Measurements from ENCODE around the gene IL7R. TPM values are rescaled to one million over a fixed set of nuclear protein-coding genes. Genes with fewer than 3 reads are reported as not detected.

IL7R gene
- total and polyA plus RNA-seq, 2 donors (not counting 3 experiments of a cell fraction or from before 2014, with no cell fraction given) = 1.0 to 1.2 TPM

GRCh38 chr5:35926389-35927051 lies 69.8 kb downstream of the IL7R start:
- H3K4me3 ChIP-seq (replicated peaks in 1 of 3; ENCODE audit: insufficient read depth in 1 of 3, low read depth in 1 of 3, low read length in 3 of 3) = no peak overlapping the region
- intact Hi-C loops (cut with micrococcal nuclease) = loop anchor here (1.0 kb wide), 4 partner anchors 149 to 837 kb away; partner anchors contain the start of gene SPEF2

More at GRCh38 chr5:35926389-35927051, 69.8 kb downstream of the IL7R start:
- CTCF ChIA-PET = interaction anchor here (0.6 to 5.6 kb wide), 39 partner anchors 8 to 996 kb away, joined by 3 to 339 read pairs (median 4); partner anchors contain the start of genes CAPSL, DNAJC21 and SPEF2
- Histone ChIP-seq H3K4me2 (ENCODE audit: insufficient read depth, low read length) (no peak overlapping the region), H2AFZ (ENCODE audit: low read depth, low read length) (no peak overlapping the region), H4K20me1 (replicated peaks; ENCODE audit: control insufficient read depth, extremely low read depth, insufficient read depth, low read length) (no peaks in the 10 kb centered on the region), H3K27me3 (ENCODE audit: control insufficient read depth in 2 of 2, insufficient read depth in 2 of 2, low read length in 2 of 2) (peaks cover 2 to 3% of the 10 kb centered on the region in 2 experiments), H3K79me2 (ENCODE audit: control insufficient read depth, insufficient read depth, low read length) (no peaks in the 10 kb centered on the region), H3K36me3 (ENCODE audit: control insufficient read depth in 2 of 2, extremely low read depth in 1 of 2, insufficient read depth in 2 of 2, low read length in 2 of 2) (no peaks in the 10 kb centered on the region), H3K9me3 (replicated peaks; ENCODE audit: control insufficient read depth, insufficient read depth, low read length) (no peaks in the 10 kb centered on the region), H3K27ac (ENCODE audit: insufficient read depth, low read depth, low read length) (no peak overlapping the region), H3K9me1 (replicated peaks; ENCODE audit: control insufficient read depth, extremely low read depth, insufficient read depth, low read length) (no peaks in the 10 kb centered on the region), H3K9ac (replicated peaks; ENCODE audit: extremely low read depth, insufficient read depth, low read length) (no peak overlapping the region), H3K4me1 (ENCODE audit: control insufficient read depth, extremely low read depth, insufficient read depth, low read length) (no peaks in the 10 kb centered on the region)
- BruUV-seq (replicated peaks) = no TSS peak
- FAIRE-seq = peak; percentile 96
- TF ChIP-seq, protein P1, sequence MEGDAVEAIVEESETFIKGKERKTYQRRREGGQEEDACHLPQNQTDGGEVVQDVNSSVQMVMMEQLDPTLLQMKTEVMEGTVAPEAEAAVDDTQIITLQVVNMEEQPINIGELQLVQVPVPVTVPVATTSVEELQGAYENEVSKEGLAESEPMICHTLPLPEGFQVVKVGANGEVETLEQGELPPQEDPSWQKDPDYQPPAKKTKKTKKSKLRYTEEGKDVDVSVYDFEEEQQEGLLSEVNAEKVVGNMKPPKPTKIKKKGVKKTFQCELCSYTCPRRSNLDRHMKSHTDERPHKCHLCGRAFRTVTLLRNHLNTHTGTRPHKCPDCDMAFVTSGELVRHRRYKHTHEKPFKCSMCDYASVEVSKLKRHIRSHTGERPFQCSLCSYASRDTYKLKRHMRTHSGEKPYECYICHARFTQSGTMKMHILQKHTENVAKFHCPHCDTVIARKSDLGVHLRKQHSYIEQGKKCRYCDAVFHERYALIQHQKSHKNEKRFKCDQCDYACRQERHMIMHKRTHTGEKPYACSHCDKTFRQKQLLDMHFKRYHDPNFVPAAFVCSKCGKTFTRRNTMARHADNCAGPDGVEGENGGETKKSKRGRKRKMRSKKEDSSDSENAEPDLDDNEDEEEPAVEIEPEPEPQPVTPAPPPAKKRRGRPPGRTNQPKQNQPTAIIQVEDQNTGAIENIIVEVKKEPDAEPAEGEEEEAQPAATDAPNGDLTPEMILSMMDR (IDR thresholded peaks at IDR 0.05; ENCODE audit: extremely low read depth in 1 of 2, insufficient read depth in 1 of 2, low read depth in 1 of 2, low read length in 2 of 2) = peak; percentile 69 to 70
- no peak for TF ChIP-seq EZH2 (IDR thresholded peaks at IDR 0.05; ENCODE audit: borderline replicate concordance, low read depth, low read length, severe bottlenecking)
- POLR2A ChIA-PET = no interaction called here
- peak; percentile 54 for DNase-seq (ENCODE audit: low read depth, low spot score)
- dilution Hi-C loops (cut with MboI; ENCODE audit: extremely low pct_ligation_motif_present, low sequenced_read_pairs) = no loop called here

Small RNAs within 50 kb of the gene (small RNA-seq; reads per million reads assigned to genes)
- not detected for gene AC112204.1 (ENCODE audit: insufficient read depth, insufficient read length, low read depth, low replicate concordance)

Other genes starting within 250 kb of the IL7R start
- gene SPEF2, start 239.0 kb upstream of the IL7R start, total RNA-seq = 0.73 and 0.76 TPM in 2 replicates
- 0.28 and 0.43 TPM in 2 replicates for gene SPEF2, start 239.0 kb upstream of the IL7R start, polyA plus RNA-seq
- not detected in 2 replicates for gene CAPSL, start 81.7 kb downstream of the IL7R start, total RNA-seq
- gene CAPSL, start 81.7 kb downstream of the IL7R start, polyA plus RNA-seq = not detected in 2 replicates
- gene UGT3A1, start 134.5 kb downstream of the IL7R start, total RNA-seq = not detected in 2 replicates
- gene UGT3A1, start 134.5 kb downstream of the IL7R start, polyA plus RNA-seq = not detected in 2 replicates
- not detected in 2 replicates for gene UGT3A2, start 210.0 kb downstream of the IL7R start, total RNA-seq
- not detected in 2 replicates for gene UGT3A2, start 210.0 kb downstream of the IL7R start, polyA plus RNA-seq

Measured in endothelial cell of umbilical vein (primary cell).